HG02798 (cell line): Measurements from ENCODE around the gene ATE1.
"Not testable (repeated sequence)": the region's sequence is repeated elsewhere in the genome, so short reads cannot be mapped to it uniquely, and the experiment has no call there.

Experiments
- ATAC-seq: cut with Tn5 transposase; IDR thresholded peaks from one replicate; pipeline ENCODE4 v1.9.1; 2021; ENCODE audit warnings: mild to moderate bottlenecking; ENCODE audit not compliant: unreplicated experiment, poor library complexity

ATE1 gene

GRCh38 chr10:121702351-121703320 is 225.2 kb downstream of the ATE1 start:
- no peak for ATAC-seq

- no peak for ATAC-seq
These were observed 227.4 kb downstream of the ATE1 start for GRCh38 chr10:121700416-121700815.

- ATAC-seq: not testable (repeated sequence)
These were observed 228.1 kb downstream of the ATE1 start for GRCh38 chr10:121699703-121700102.

GRCh38 chr10:121698902-121699301 is 228.9 kb downstream of the ATE1 start:
- no peak for ATAC-seq

- ATAC-seq: no peak
These were observed 229.5 kb downstream of the ATE1 start for GRCh38 chr10:121698336-121698735.

- no peak for ATAC-seq
These were observed 231.0 kb downstream of the ATE1 start for GRCh38 chr10:121696854-121697253.

GRCh38 chr10:121695731-121696464 is 231.9 kb downstream of the ATE1 start:
- ATAC-seq: no peak

- no peak for ATAC-seq
These were observed 232.7 kb downstream of the ATE1 start for GRCh38 chr10:121694966-121695643.

GRCh38 chr10:121694327-121694965 is 233.4 kb downstream of the ATE1 start:
- ATAC-seq: no peak

GRCh38 chr10:121692626-121693025 is 235.2 kb downstream of the ATE1 start:
- no peak for ATAC-seq

GRCh38 chr10:121690970-121691369 is 236.9 kb downstream of the ATE1 start:
- ATAC-seq: no peak
